Progenitor cell of endocrine pancreas (in vitro differentiated cells): ENCODE measurements around the gene PSMD7. TPM values are rescaled to one million over a fixed set of nuclear protein-coding genes. Genes with fewer than 3 reads are reported as not detected.
"Not testable (repeated sequence)": the region's sequence is repeated elsewhere in the genome, so short reads cannot be mapped to it uniquely, and the experiment has no call there.

Experiments
- DNase-seq: peaks from one replicate; pipeline ENCODE4 v3.0.0; 2021; ENCODE audit warnings: low spot score; ENCODE audit not compliant: unreplicated experiment
- H3K27ac Mint-ChIP-seq: 2 replicates; pipeline ENCODE4 v1.8.0; 2021; ENCODE audit warnings: mild to moderate bottlenecking, moderate library complexity, mixed read lengths
- H3K27me3 Mint-ChIP-seq: 2 replicates; pipeline ENCODE4 v1.8.0; 2021; ENCODE audit warnings: mixed read lengths
- H3K36me3 Mint-ChIP-seq: 2 replicates; pipeline ENCODE4 v1.8.0; 2022; ENCODE audit warnings: mixed read lengths; ENCODE audit not compliant: insufficient read depth
- H3K4me1 Mint-ChIP-seq: 2 replicates; pipeline ENCODE4 v1.8.0; 2021; ENCODE audit warnings: low read depth, mixed read lengths
- H3K4me3 Mint-ChIP-seq: 2 replicates; pipeline ENCODE4 v1.8.0; 2021; ENCODE audit warnings: low read depth, mild to moderate bottlenecking, moderate library complexity, mixed read lengths
- H3K9me3 Mint-ChIP-seq: 2 replicates; pipeline ENCODE4 v1.8.0; 2021; ENCODE audit warnings: low read depth, mixed read lengths
- total RNA-seq: library from RNA; stranded (reverse); gene quantifications from 2 replicates; pipeline ENCODE4 v1.2.1, GENCODE V29; 2021
- TF ChIP-seq, protein P1 (sequence below): fragments of 200-600 bp; sonication (generic); IDR thresholded peaks from one replicate; pipeline ENCODE4 v1.5.0; 2021; ENCODE audit warnings: antibody characterized with exemption, mild to moderate bottlenecking; ENCODE audit not compliant: unreplicated experiment

PSMD7 gene
- total RNA-seq, 1 donor from 2014 or later: 87.6 TPM

DNA sequence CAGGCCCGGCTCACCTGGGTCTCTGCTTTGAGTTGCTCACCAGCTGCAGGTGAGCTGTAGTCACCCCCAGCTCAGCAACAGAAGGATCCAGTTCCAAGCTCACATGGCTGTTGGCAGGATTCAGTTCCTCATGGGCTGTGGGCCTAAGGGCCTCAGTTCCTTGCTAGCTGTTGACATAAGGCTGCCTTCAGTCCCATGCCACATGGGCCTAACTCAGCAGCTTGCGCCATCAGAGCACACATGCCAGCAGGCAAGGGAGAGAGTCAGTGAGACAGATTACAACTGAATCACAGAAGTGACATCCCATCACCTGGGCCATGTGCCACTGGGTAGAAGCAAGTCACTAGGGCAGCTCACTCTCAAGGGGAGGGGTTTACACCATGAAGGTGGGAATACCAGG lies 24.7 kb downstream of the PSMD7 start:
- peak overlapping the region; percentile 79 for H3K27ac Mint-ChIP-seq
- H3K27me3 Mint-ChIP-seq: no peaks in the 10 kb centered on the region

DNA sequence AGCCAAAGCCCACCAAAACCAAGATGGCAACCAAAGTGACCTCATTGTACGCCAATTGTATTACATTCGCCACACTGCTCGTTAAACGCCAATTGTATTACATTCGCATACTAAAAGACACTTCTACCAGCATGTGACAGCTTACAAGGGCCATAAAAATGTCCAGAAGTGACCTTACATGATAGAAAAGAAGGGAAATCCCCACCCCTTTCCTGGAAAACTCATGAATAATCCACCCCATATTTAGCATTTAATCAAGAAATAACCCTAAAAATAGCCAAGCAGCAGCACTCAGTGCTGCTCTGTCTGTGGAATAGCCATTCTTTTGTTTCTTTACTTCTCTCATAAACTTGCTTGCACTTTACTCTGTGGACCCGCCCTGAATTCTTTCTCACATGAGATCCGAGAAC lies 25.7 kb downstream of the PSMD7 start:
- Mint-ChIP-seq H3K9me3 (no peaks in the 10 kb centered on the region), H3K27ac (no peak overlapping the region), H3K4me3 (no peak overlapping the region), H3K4me1 (no peaks in the 10 kb centered on the region), H3K27me3 (no peaks in the 10 kb centered on the region), H3K36me3 (peaks cover 3% of the 10 kb centered on the region)
- no peak for DNase-seq
- TF ChIP-seq, protein P1, sequence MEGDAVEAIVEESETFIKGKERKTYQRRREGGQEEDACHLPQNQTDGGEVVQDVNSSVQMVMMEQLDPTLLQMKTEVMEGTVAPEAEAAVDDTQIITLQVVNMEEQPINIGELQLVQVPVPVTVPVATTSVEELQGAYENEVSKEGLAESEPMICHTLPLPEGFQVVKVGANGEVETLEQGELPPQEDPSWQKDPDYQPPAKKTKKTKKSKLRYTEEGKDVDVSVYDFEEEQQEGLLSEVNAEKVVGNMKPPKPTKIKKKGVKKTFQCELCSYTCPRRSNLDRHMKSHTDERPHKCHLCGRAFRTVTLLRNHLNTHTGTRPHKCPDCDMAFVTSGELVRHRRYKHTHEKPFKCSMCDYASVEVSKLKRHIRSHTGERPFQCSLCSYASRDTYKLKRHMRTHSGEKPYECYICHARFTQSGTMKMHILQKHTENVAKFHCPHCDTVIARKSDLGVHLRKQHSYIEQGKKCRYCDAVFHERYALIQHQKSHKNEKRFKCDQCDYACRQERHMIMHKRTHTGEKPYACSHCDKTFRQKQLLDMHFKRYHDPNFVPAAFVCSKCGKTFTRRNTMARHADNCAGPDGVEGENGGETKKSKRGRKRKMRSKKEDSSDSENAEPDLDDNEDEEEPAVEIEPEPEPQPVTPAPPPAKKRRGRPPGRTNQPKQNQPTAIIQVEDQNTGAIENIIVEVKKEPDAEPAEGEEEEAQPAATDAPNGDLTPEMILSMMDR: no peak

More for the DNA sequence above, 24.7 kb downstream of the PSMD7 start:
- TF ChIP-seq, protein P1: no peak
- H3K9me3 Mint-ChIP-seq: no peaks in the 10 kb centered on the region
- H3K4me3 Mint-ChIP-seq: no peak overlapping the region
- H3K4me1 Mint-ChIP-seq: no peaks in the 10 kb centered on the region
- H3K36me3 Mint-ChIP-seq: no peaks in the 10 kb centered on the region
- no peak for DNase-seq

DNA sequence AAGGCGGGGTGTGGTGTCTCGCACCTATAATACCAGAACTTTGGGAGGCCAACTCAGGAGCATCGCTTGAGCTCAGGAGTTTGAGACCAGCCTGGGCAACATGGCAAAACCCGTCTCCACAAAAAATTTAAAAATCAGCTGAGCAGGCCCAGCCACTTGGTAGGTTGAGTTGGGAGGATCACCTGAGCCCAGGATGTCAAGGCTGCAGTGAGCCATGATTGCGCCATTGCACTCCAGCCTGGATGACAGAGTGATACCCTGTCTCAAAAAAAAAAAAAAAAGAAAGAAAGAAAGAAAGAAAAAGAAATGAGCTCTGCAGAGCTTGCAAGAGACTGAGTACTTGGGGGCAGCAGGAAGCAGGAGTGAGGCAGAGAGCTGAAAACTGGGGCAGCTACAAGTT lies 28.2 kb downstream of the PSMD7 start:
- H3K4me3 Mint-ChIP-seq, DNase-seq, H3K9me3 Mint-ChIP-seq, H3K27me3 Mint-ChIP-seq, H3K4me1 Mint-ChIP-seq, H3K36me3 Mint-ChIP-seq, H3K27ac Mint-ChIP-seq: not testable (repeated sequence)

DNA sequence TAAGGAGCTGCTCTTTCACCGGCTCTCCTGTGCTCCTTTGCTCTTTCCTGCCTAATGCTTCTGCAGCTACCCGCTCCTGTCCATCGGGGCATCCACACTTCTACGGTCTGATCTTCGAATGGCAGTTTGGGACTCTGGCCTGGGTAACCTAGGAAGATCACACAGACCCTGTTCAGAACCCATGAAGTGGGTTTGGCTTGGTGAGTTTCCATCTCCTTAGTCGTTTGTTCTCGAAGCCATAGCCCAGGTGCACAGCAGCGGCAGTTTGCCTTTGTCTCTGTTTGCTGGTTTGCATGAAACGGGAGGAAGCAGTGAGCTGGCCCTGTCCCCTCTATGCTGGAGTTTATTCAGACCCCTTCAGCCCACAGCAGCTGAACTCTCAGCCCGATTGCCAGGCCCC lies 29.0 kb downstream of the PSMD7 start:
- H3K9me3 Mint-ChIP-seq: no peaks in the 10 kb centered on the region
- no peaks in the 10 kb centered on the region for H3K27me3 Mint-ChIP-seq
- no peak overlapping the region for H3K4me3 Mint-ChIP-seq
- no peaks in the 10 kb centered on the region for H3K4me1 Mint-ChIP-seq
- TF ChIP-seq, protein P1: no peak
- no peak for DNase-seq
- H3K27ac Mint-ChIP-seq: peak overlapping the region; percentile 47
- H3K36me3 Mint-ChIP-seq: peaks cover 7% of the 10 kb centered on the region

DNA sequence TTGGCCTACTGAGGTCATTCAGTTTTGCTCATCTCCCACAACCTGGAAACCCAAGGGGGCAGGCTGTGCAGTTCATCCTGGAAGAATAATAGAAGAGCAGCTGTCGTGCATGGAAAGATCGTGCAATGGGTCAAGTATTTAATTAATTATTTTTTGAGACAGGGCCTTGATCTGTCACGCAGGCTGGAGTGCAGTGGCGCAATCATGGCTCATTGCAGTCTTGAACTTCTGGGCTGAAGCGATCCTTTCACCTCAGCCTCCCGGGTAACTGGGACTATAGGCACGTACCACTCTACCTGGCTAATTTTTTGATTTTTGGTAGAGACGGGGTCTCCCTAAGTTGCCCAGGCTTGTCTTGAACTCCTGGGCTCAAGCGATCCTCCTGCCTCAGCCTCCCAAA lies 31.7 kb downstream of the PSMD7 start:
- H3K4me1 Mint-ChIP-seq, H3K9me3 Mint-ChIP-seq, H3K27ac Mint-ChIP-seq, H3K27me3 Mint-ChIP-seq, H3K36me3 Mint-ChIP-seq, DNase-seq, H3K4me3 Mint-ChIP-seq: not testable (repeated sequence)

DNA sequence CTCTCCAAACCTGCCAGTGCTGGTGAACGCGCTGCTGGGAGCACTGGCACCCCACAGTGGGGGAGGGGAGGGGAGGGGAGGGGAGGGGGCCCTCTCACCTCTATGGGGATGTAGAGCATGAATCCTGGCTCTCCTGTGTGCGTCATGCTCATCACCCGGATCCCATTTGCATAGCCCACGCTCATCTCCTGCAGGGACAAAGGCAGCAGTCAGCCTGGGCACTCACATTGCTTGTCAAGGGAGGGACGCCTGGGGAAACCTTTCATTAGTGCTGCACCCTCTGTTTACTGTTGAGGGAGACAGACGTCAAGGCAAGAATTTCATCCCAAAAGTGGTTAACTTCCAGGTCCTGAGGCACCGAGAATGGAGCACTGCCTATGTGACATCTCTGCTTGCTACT lies 35.9 kb downstream of the PSMD7 start:
- not testable (repeated sequence) for H3K4me3 Mint-ChIP-seq, DNase-seq, H3K9me3 Mint-ChIP-seq, H3K27ac Mint-ChIP-seq, H3K4me1 Mint-ChIP-seq, H3K27me3 Mint-ChIP-seq
- peaks cover 10% of the 10 kb centered on the region for H3K36me3 Mint-ChIP-seq

DNA sequence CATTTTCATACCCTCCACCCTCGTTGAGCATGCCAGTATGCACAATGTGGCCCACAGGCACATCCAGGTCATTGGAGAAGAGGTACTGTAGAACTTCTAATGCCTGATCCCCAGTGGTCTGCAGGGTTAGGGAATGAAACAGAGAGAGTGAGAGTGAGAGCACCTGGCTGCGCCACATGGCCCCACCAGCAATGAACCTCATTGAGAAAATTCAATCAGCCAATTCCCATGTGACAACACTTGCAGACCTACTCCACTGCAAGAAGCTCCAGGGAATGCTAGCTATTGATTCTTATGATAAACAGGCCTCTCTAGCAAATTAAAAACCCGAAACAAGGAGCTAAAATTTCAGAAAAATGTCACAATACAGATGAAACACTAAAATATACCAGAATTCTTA lies 40.9 kb downstream of the PSMD7 start:
- H3K4me3 Mint-ChIP-seq, H3K4me1 Mint-ChIP-seq, H3K36me3 Mint-ChIP-seq, H3K27ac Mint-ChIP-seq, H3K9me3 Mint-ChIP-seq, DNase-seq, H3K27me3 Mint-ChIP-seq: not testable (repeated sequence)

DNA sequence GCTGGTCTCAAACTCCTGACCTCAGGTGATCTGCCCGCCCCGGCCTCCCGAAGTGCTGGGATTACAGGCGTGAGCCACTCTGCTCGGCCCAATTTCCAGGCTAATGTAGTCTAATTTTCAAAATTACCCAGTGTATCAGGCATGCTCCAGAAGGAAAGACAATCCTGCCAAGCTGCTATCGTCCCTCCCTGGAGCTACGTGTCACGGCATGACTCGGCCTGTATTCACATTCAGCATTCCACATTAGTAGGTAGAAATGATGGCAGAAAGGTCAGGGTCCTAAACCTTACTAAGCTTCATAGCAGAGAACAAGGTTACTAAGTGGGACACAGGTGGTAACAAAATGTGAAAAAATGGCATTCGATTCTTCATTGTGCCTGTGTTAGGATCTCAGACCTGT lies 42.6 kb downstream of the PSMD7 start:
- not testable (repeated sequence) for H3K9me3 Mint-ChIP-seq, H3K4me3 Mint-ChIP-seq, H3K27ac Mint-ChIP-seq, DNase-seq, H3K36me3 Mint-ChIP-seq, H3K27me3 Mint-ChIP-seq, H3K4me1 Mint-ChIP-seq

DNA sequence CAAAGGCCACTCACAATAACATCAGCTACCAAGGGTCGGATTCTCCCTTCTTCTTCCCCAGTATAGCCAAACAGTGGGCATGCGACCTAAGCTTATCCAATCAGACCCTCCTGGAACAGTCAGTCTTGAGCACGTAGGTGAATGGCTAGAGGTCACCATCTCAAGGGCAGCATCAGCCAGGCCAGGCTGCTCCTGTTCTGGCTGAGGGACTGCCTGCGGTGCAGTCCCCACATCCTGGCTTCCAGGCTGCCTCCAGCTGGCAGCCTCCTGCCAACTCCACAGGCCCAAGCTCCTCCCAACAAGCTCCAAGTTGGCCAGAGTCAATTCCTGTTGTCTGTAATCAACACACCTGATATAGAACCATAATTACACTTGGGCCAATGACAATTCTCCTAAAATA lies 56.4 kb downstream of the PSMD7 start:
- H3K4me3 Mint-ChIP-seq, DNase-seq, H3K36me3 Mint-ChIP-seq, H3K9me3 Mint-ChIP-seq, H3K27ac Mint-ChIP-seq, H3K27me3 Mint-ChIP-seq, H3K4me1 Mint-ChIP-seq: not testable (repeated sequence)
